GM18909 (cell line): ENCODE data around the gene KIF19.
"Not testable (repeated sequence)": the region's sequence is repeated elsewhere in the genome, so short reads cannot be mapped to it uniquely, and the experiment has no call there.

ENCODE experiments used
- ATAC-seq: cut with Tn5 transposase; IDR thresholded peaks from one replicate; pipeline ENCODE4 v1.9.1; 2021; ENCODE audit warnings: mild to moderate bottlenecking; ENCODE audit not compliant: unreplicated experiment, poor library complexity

Gene KIF19

GRCh38 chr17:74386386-74386785 lies 60.4 kb downstream of the KIF19 start:
- ATAC-seq: no peak

GRCh38 chr17:74387365-74388218 lies 61.6 kb downstream of the KIF19 start:
- ATAC-seq: no peak

- no peak for ATAC-seq
Observed at GRCh38 chr17:74389084-74389753, 63.2 kb downstream of the KIF19 start.

- no peak for ATAC-seq
Observed at GRCh38 chr17:74389937-74390679, 64.1 kb downstream of the KIF19 start.

- no peak for ATAC-seq
Observed at GRCh38 chr17:74390680-74391653, 64.9 kb downstream of the KIF19 start.

GRCh38 chr17:74391771-74392170 lies 65.7 kb downstream of the KIF19 start:
- ATAC-seq: no peak

GRCh38 chr17:74392848-74393247 lies 66.8 kb downstream of the KIF19 start:
- ATAC-seq: no peak

- ATAC-seq: no peak
Observed at GRCh38 chr17:74393346-74393942, 67.4 kb downstream of the KIF19 start.

- no peak for ATAC-seq
Observed at GRCh38 chr17:74394275-74394950, 68.4 kb downstream of the KIF19 start.

GRCh38 chr17:74394977-74395376 lies 69.0 kb downstream of the KIF19 start:
- ATAC-seq: no peak

- no peak for ATAC-seq
Observed at GRCh38 chr17:74396567-74396966, 70.5 kb downstream of the KIF19 start.

GRCh38 chr17:74402048-74402447 lies 76.0 kb downstream of the KIF19 start:
- no peak for ATAC-seq

- ATAC-seq: no peak
Observed at GRCh38 chr17:74403512-74404137, 77.6 kb downstream of the KIF19 start.

- ATAC-seq: no peak
Observed at GRCh38 chr17:74404218-74404617, 78.2 kb downstream of the KIF19 start.

GRCh38 chr17:74404789-74405188 lies 78.8 kb downstream of the KIF19 start:
- ATAC-seq: no peak

- ATAC-seq: not testable (repeated sequence)
Observed at GRCh38 chr17:74405311-74405710, 79.3 kb downstream of the KIF19 start.
